Measurements from ENCODE around the gene ARAP3. TPM values are rescaled to one million over a fixed set of nuclear protein-coding genes. Genes with fewer than 3 reads are reported as not detected.

Gene ARAP3
- total RNA-seq, 1 donor from 2014 or later, result 39.2 TPM

DNA sequence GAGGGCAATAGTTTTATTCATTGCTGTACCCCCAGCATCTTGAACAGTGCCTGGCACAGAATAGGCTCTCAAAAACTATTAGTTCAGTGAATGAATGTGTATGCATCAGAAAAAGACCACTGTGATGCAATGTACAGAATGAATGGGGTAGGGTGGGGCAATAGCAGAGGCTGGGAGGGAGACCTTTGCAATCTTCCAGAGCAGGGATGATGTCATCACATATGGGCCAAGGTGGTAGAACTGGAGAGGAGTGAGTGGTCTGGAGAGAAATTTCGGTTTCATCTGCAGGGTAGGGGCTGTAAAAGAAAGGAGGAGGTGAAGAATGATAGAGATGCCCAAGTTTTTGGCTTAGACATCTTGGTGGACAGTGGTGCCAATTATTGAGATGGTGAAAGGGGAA lies 23.4 kb upstream of the ARAP3 start:
- no peak for DNase-seq (ENCODE audit: low read depth, low spot score)
- H3K4me1 Mint-ChIP-seq, result peaks cover 17% of the 10 kb centered on the region
- no peaks in the 10 kb centered on the region for H3K9me3 Mint-ChIP-seq
- TF ChIP-seq CTCF (conservative IDR thresholded peaks at IDR 0.05), result no peak
- no peaks in the 10 kb centered on the region for H3K36me3 Mint-ChIP-seq (ENCODE audit: low read depth)
- no peak overlapping the region for H3K27ac Mint-ChIP-seq (ENCODE audit: unreplicated experiment)
- H3K27me3 Mint-ChIP-seq (ENCODE audit: low read depth), result peaks cover 5% of the 10 kb centered on the region
- no peak overlapping the region for H3K4me3 Mint-ChIP-seq

- H3K4me1 Mint-ChIP-seq, result peaks cover 14% of the 10 kb centered on the region
- H3K36me3 Mint-ChIP-seq (ENCODE audit: low read depth), result no peaks in the 10 kb centered on the region
- H3K9me3 Mint-ChIP-seq, result no peaks in the 10 kb centered on the region
- no peak overlapping the region for H3K27ac Mint-ChIP-seq (ENCODE audit: unreplicated experiment)
- H3K4me3 Mint-ChIP-seq, result no peak overlapping the region
- peaks cover 9% of the 10 kb centered on the region for H3K27me3 Mint-ChIP-seq (ENCODE audit: low read depth)
- DNase-seq (ENCODE audit: low read depth, low spot score), result no peak
- TF ChIP-seq CTCF (conservative IDR thresholded peaks at IDR 0.05), result no peak
Observed at GRCh38 chr5:141704782-141705297, 22.8 kb upstream of the ARAP3 start.

GRCh38 chr5:141703133-141703561 lies 21.1 kb upstream of the ARAP3 start:
- Mint-ChIP-seq H3K4me1 (peaks cover 12% of the 10 kb centered on the region), H3K9me3 (no peaks in the 10 kb centered on the region), H3K27me3 (ENCODE audit: low read depth) (peaks cover 9% of the 10 kb centered on the region), H3K36me3 (ENCODE audit: low read depth) (no peaks in the 10 kb centered on the region), H3K4me3 (peak overlapping the region; percentile 87), H3K27ac (ENCODE audit: unreplicated experiment) (no peak overlapping the region)
- DNase-seq (ENCODE audit: low read depth, low spot score), result no peak
- no peak for TF ChIP-seq CTCF (conservative IDR thresholded peaks at IDR 0.05)

DNA sequence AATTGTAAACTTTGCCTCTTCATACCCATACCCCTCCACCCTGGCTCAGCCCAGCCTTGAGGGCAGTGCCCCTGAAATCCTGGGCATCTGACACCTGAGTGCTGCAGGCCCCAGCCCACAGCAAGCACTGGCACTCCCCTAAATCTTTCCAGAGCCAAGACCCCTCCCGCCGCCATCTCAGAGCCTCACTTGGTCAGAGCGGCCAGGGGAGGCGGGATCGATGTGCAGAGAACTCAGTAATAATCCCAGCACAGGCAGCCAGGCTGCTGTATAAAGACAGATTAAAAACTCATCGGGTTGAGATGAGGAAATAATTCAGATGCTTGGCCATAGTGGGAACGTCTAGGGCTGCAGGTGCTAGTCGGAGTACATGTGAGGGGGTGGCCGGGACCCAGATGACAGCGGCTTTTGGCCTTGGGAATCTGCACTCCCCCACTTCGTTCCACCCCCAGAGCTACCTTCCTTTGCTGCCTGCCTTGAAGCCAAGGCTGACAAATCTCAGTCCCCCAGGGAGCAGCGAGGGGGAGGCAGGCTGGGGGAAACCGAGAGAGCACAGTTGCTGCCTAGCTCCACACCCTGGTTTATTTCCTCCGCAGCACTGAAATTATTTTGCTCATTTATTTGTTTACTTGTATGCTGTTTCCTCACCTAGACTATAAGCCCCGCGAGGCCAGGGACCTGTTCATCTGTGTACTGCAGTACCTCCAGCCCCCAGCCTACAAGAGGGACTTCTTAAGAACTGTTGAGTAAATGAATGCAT lies 19.5 kb upstream of the ARAP3 start:
- Mint-ChIP-seq H3K9me3 (no peaks in the 10 kb centered on the region), H3K4me1 (peaks cover 12% of the 10 kb centered on the region), H3K27ac (ENCODE audit: unreplicated experiment) (no peak overlapping the region), H3K36me3 (ENCODE audit: low read depth) (no peaks in the 10 kb centered on the region), H3K27me3 (ENCODE audit: low read depth) (peaks cover 10% of the 10 kb centered on the region), H3K4me3 (peak overlapping the region; percentile 87)
- DNase-seq (ENCODE audit: low read depth, low spot score), result no peak
- TF ChIP-seq CTCF (conservative IDR thresholded peaks at IDR 0.05), result no peak

DNA sequence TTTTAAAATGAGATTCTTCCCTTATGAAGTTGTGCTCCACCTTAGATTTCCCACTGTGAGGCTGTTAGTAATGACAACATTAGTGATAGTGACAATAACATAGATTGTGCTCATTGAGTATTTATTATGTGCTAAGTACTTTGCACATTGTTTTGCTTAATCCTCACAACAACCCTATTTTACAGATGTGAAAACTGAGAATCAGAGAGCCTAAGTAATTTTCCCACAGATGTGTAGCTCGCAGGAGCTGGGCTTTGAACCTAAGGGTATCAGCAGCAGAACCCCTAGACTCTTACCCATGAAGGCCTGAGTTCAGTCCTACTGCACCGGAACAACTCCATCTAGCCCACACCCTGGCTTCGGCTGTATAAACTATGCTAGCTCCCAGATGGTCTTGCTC lies 15.6 kb upstream of the ARAP3 start:
- TF ChIP-seq CTCF (conservative IDR thresholded peaks at IDR 0.05), result no peak
- no peak overlapping the region for H3K4me3 Mint-ChIP-seq
- no peak overlapping the region for H3K27ac Mint-ChIP-seq (ENCODE audit: unreplicated experiment)
- H3K36me3 Mint-ChIP-seq (ENCODE audit: low read depth), result no peaks in the 10 kb centered on the region
- DNase-seq (ENCODE audit: low read depth, low spot score), result no peak
- peaks cover 13% of the 10 kb centered on the region for H3K27me3 Mint-ChIP-seq (ENCODE audit: low read depth)
- no peaks in the 10 kb centered on the region for H3K9me3 Mint-ChIP-seq
- peaks cover 23% of the 10 kb centered on the region for H3K4me1 Mint-ChIP-seq
